Chondrocyte (in vitro differentiated cells): ENCODE data around the gene SRSF3. TPM values are rescaled to one million over a fixed set of nuclear protein-coding genes. Genes with fewer than 3 reads are reported as not detected.

Experiments
- microRNA-seq: library from miRNA; unstranded; fragments of <30 nt; microRNA quantifications from one replicate; pipeline ENCODE4 v1.2.0, GENCODE V29; 2020; ENCODE audit warnings: borderline number of aligned reads
- total RNA-seq: library from RNA; stranded (reverse); gene quantifications from 3 replicates; pipeline ENCODE4 v1.2.1, GENCODE V29; 2021

SRSF3 gene
- total RNA-seq, 1 donor from 2014 or later = 191 TPM

Small RNA genes within 50 kb of the gene (microRNA-seq; reads per million reads assigned to microRNA genes)
- gene MIR3925 = not detected

Other genes starting within 250 kb of the SRSF3 start
- not detected in 3 replicates for gene ETV7, start 206.7 kb upstream of the SRSF3 start, total RNA-seq
- gene PXT1, start 151.5 kb upstream of the SRSF3 start, total RNA-seq = not detected in 3 replicates
- 76.0 to 92.4 TPM (median 89.1 TPM) in 3 replicates for gene KCTD20, start 151.4 kb upstream of the SRSF3 start, total RNA-seq
- 60.4 to 65.1 TPM (median 63.2 TPM) in 3 replicates for gene STK38, start 46.9 kb upstream of the SRSF3 start, total RNA-seq
- gene CDKN1A, start 84.4 kb downstream of the SRSF3 start, total RNA-seq = 230 to 303 TPM (median 301 TPM) in 3 replicates
- gene RAB44, start 103.5 kb downstream of the SRSF3 start, total RNA-seq = not detected in 3 replicates
- 0.18 TPM in 1 of 3 replicates, not detected in the others for gene CPNE5, start 245.1 kb downstream of the SRSF3 start, total RNA-seq